ENCODE measurements around the gene HSPA1L.

DNA sequence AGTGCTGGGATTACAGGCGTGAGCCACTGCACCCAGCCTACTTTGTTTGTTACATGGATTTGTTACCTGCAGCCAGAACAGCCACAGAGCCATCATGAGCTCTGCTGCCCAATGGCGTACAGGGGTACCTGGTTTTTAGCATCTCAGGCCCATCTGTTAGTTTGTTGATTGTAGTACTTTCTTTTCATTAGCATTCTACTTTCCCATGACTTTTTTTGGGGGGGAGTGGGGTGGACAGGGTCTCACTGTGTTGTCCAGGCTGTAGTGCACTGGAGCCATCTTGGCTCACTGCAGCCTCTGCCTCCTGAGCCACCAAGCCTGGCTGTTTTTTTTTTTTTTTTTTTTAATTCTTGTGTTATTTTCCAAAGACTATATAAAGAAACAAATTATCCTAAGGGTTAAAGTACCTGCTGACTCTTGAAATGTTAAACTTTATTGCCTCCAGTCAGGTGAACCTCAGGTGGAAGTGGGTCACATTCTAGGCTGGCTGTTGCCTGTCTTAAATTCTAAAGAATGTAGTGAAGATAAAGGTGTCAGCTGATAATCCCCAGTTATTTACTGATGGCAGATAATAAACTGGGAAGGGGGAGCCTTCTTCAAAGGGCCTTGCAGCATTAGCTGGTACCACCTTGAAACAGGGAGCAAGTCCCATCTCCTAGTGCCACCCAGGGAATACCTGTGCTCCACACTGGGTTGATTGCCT is 32.3 kb upstream of the HSPA1L start:
- TF ChIP-seq, protein P1, sequence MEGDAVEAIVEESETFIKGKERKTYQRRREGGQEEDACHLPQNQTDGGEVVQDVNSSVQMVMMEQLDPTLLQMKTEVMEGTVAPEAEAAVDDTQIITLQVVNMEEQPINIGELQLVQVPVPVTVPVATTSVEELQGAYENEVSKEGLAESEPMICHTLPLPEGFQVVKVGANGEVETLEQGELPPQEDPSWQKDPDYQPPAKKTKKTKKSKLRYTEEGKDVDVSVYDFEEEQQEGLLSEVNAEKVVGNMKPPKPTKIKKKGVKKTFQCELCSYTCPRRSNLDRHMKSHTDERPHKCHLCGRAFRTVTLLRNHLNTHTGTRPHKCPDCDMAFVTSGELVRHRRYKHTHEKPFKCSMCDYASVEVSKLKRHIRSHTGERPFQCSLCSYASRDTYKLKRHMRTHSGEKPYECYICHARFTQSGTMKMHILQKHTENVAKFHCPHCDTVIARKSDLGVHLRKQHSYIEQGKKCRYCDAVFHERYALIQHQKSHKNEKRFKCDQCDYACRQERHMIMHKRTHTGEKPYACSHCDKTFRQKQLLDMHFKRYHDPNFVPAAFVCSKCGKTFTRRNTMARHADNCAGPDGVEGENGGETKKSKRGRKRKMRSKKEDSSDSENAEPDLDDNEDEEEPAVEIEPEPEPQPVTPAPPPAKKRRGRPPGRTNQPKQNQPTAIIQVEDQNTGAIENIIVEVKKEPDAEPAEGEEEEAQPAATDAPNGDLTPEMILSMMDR (IDR thresholded peaks at IDR 0.05) = no peak
- TF ChIP-seq EZH2 (IDR thresholded peaks at IDR 0.05) (no peak), EZH2phosphoT487 (IDR thresholded peaks at IDR 0.05) (no peak)
